ENCODE data around the gene SLC18B1. TPM values are rescaled to one million over a fixed set of nuclear protein-coding genes. Genes with fewer than 3 reads are reported as not detected.
"Not testable (repeated sequence)": the region's sequence is repeated elsewhere in the genome, so short reads cannot be mapped to it uniquely, and the experiment has no call there.

The SLC18B1 gene
- total and polyA plus RNA-seq, 5 experiments from 2014 or later, result 15.3 to 19.3 (median 18.1) TPM

GRCh38 chr6:132792510-132792909, 5.9 kb downstream of the SLC18B1 start:
- POLR2A ChIA-PET, result interaction anchor here (1.5 kb wide), 1 partner anchor 22 kb away, joined by 4 read pairs; the partner anchor contains the start of gene RPS12
- H3K36me3 Mint-ChIP-seq, result peaks cover 4 to 68% (median 18%) of the 10 kb centered on the region in 3 donors
- peaks cover 14 to 44% (median 31%) of the 10 kb centered on the region in 4 donors for H3K4me1 Mint-ChIP-seq
- H3K9me3 Mint-ChIP-seq, result no peaks in the 10 kb centered on the region
- H3K27ac Mint-ChIP-seq, result no peak overlapping the region
- H3K27me3 Mint-ChIP-seq, result no peaks in the 10 kb centered on the region
- ATAC-seq (no peak), DNase-seq (no peak)
- H3K4me3 Mint-ChIP-seq, result no peak overlapping the region

DNA sequence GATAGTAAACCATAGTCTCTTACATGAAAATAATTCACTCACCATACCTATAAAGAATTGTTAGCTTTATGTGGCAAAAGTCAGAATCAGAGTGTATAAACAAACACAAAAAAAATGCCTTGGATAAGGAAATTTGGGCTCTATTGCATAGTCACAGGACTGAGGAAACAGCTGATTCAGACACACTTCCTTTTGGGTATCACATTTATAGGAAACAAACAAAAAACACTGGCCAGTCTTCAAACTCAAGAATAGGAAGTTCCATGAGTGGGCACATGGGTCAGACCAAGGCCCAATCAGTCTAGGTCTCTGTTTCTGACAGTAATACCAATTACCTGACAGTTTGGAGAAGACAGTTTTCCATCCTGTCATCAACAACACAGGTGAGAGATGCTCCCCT, 8.0 kb downstream of the SLC18B1 start:
- Mint-ChIP-seq H3K4me1 (peaks cover 14 to 30% (median 23%) of the 10 kb centered on the region in 4 donors), H3K4me3 (no peak overlapping the region), H3K27ac (no peak overlapping the region), H3K9me3 (no peaks in the 10 kb centered on the region), H3K36me3 (peaks cover 13 to 76% (median 29%) of the 10 kb centered on the region in 3 donors), H3K27me3 (no peaks in the 10 kb centered on the region)
- ATAC-seq, result no peak
- DNase-seq, result no peak
- POLR2A ChIA-PET, result no interaction called here

DNA sequence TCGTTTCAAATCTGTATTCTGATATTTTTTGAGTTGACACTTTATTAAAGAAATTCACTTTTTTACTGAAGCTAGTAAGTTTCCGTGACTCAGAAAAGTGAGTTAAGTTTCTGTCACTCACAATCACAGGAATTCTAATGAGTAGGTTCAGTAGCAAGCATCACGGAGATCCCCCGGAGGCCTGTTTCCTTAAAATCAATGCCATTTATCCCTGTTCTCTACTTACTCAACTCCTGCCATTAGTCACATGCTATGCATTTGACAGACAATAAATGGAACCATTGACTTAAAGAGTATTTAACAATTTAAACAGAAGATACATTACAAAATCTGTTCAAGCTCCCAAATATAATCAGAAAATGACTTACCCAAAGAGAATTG, 9.1 kb downstream of the SLC18B1 start:
- no peak overlapping the region for H3K4me3 Mint-ChIP-seq
- H3K27ac Mint-ChIP-seq, result no peak overlapping the region
- peaks cover 13 to 21% (median 17%) of the 10 kb centered on the region in 4 donors for H3K4me1 Mint-ChIP-seq
- POLR2A ChIA-PET, result no interaction called here
- no peak for ATAC-seq
- no peaks in the 10 kb centered on the region for H3K9me3 Mint-ChIP-seq
- no peaks in the 10 kb centered on the region for H3K27me3 Mint-ChIP-seq
- DNase-seq, result no peak
- H3K36me3 Mint-ChIP-seq, result peaks cover 13 to 75% (median 36%) of the 10 kb centered on the region in 3 donors

DNA sequence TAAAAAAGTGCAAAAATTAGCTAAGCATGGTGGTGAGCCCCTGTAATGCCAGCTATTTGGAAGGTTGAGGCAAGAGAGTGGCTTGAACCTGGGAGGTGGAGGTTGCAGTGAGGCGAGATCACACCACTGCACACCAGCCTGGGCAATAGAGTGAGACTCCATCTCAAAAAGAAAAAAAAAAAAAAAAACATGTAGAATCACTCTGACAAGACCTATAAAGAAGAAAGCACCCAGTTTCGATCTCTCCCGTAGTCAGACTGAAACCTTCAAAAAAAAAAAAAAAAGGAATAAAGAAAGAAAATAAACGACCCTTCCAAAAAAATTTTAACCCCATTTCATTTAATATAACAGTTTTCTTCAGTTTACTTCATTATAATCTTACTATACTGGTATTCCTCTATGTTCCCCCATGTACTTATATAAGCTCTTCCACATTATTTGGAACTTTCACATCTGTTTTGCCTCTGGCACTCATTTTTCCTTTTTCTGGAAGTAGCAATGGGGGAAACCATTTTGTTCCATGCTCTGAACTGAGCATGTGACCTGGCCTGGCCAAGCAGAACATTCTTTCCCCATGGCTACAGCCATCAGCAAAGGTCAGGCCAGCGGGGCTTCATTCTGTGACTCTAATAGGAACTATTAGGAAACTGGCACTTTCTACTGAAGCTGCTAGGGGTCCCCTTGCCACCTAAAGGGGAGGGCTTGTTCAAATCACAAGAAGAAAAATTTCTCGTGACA, 9.6 kb downstream of the SLC18B1 start:
- no peaks in the 10 kb centered on the region for H3K9me3 Mint-ChIP-seq
- peaks cover 11 to 19% (median 14%) of the 10 kb centered on the region in 4 donors for H3K4me1 Mint-ChIP-seq
- H3K4me3 Mint-ChIP-seq, result peak overlapping the region in 1 of 10 donors; percentile 18
- H3K27me3 Mint-ChIP-seq, result no peaks in the 10 kb centered on the region
- ATAC-seq, result no peak
- DNase-seq, result no peak
- peak overlapping the region in 1 of 10 donors; percentile 25 for H3K27ac Mint-ChIP-seq
- POLR2A ChIA-PET, result interaction anchor here (0.9 to 1.4 kb wide), 2 partner anchors 10 to 26 kb away, joined by 4 to 5 read pairs; partner anchors contain the start of gene RPS12
- H3K36me3 Mint-ChIP-seq, result peaks cover 13 to 78% (median 36%) of the 10 kb centered on the region in 3 donors

GRCh38 chr6:132785936-132786335, 12.5 kb downstream of the SLC18B1 start:
- no peak for DNase-seq
- Mint-ChIP-seq H3K4me3 (no peak overlapping the region), H3K9me3 (no peaks in the 10 kb centered on the region), H3K4me1 (peaks cover 0 to 4% (median 3%) of the 10 kb centered on the region in 4 donors), H3K27ac (no peak overlapping the region), H3K36me3 (peaks cover 13 to 75% (median 35%) of the 10 kb centered on the region in 3 donors), H3K27me3 (no peaks in the 10 kb centered on the region)
- POLR2A ChIA-PET, result interaction anchor here (0.9 kb wide), 1 partner anchor 22 kb away, joined by 10 read pairs; no protein-coding TSS in a partner anchor
- ATAC-seq, result no peak

DNA sequence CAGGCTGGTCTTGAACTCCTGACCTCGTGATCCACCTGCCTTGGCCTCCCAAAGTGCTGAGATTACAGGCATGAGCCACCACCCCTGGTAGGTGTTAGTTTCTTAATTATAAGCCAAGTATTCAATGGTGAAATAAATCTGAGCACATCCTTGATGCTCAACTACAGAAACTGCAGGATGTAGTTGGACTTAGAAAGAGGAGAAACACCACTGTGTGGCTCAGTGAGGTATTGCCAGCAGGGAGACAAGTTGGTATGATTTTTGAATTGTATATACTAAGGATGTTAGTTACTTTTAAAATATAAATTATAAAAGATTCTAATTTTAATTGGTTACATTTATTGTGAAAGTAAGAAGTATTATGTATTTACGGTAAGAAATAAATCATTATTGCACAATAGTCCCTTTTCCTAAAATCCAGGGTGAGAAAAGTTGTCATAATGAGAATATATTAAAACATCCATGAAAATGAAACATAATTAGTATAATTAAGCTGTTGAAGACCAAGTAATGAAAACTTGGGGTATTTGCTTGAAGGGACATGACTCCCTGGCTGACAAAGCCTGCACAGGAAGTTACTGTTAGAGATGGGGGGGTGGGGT, 17.6 kb downstream of the SLC18B1 start:
- POLR2A ChIA-PET, result no interaction called here
- no peaks in the 10 kb centered on the region for H3K27me3 Mint-ChIP-seq
- peaks cover 0 to 2% (median 0%) of the 10 kb centered on the region in 4 donors for H3K4me1 Mint-ChIP-seq
- peak in 1 of 10 donors; percentile 11 for DNase-seq
- no peak overlapping the region for H3K4me3 Mint-ChIP-seq
- peak in 1 of 2 donors; percentile 52 for ATAC-seq
- H3K9me3 Mint-ChIP-seq, result no peaks in the 10 kb centered on the region
- peaks cover 11 to 72% (median 26%) of the 10 kb centered on the region in 3 donors for H3K36me3 Mint-ChIP-seq
- H3K27ac Mint-ChIP-seq, result no peak overlapping the region

GRCh38 chr6:132777881-132778280, 20.6 kb downstream of the SLC18B1 start:
- H3K4me1 Mint-ChIP-seq, H3K4me3 Mint-ChIP-seq, H3K9me3 Mint-ChIP-seq, H3K27me3 Mint-ChIP-seq, ATAC-seq, DNase-seq, POLR2A ChIA-PET: not testable (repeated sequence)
- Mint-ChIP-seq H3K36me3 (peaks cover 11 to 77% (median 23%) of the 10 kb centered on the region in 3 donors), H3K27ac (peak overlapping the region in 1 of 10 donors; percentile 34)

DNA sequence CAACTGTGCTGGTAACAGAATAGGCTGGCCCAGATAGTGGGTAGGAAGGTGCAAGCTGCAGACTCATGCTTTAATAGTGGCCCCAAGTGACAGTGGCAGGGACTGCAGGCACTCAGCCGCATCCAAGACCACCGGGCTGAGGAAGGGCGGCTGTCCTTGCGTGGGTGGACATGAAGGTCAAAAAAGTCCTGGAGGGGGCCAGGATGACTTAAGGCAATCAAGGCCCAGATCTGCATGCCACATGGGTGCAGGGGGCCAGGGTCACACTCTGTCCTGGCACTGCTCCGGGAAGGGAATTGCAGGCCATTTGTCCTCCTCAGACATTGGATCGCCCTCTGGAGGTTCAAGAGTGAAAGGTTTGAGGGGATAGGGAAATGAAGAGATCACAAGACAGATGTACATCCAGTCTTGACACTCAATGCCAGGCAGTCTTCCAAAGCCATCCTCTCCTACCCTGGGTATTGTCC, 30.4 kb downstream of the SLC18B1 start:
- Mint-ChIP-seq H3K9me3 (no peaks in the 10 kb centered on the region), H3K4me3 (no peak overlapping the region), H3K4me1 (peaks cover 4 to 22% (median 17%) of the 10 kb centered on the region in 4 donors), H3K36me3 (peaks cover 10 to 42% (median 21%) of the 10 kb centered on the region in 3 donors), H3K27me3 (no peaks in the 10 kb centered on the region), H3K27ac (peak overlapping the region in 2 of 10 donors; percentile 4 to 24)
- peak in 6 of 10 donors; percentile 3 to 59 (median 6) for DNase-seq
- ATAC-seq, result peak; percentile 43 to 46
- POLR2A ChIA-PET, result interaction anchor here (7.9 kb wide), 1 partner anchor 45 kb away, joined by 94 read pairs; the partner anchor contains the start of gene RPS12

GRCh38 chr6:132765560-132765959, 32.9 kb downstream of the SLC18B1 start:
- peaks cover 8 to 42% (median 36%) of the 10 kb centered on the region in 4 donors for H3K4me1 Mint-ChIP-seq
- peaks cover 10 to 31% (median 13%) of the 10 kb centered on the region in 3 donors for H3K36me3 Mint-ChIP-seq
- no peak overlapping the region for H3K4me3 Mint-ChIP-seq
- ATAC-seq (no peak), DNase-seq (no peak)
- H3K27me3 Mint-ChIP-seq, result no peaks in the 10 kb centered on the region
- H3K27ac Mint-ChIP-seq, result peak overlapping the region in 1 of 10 donors; percentile 17
- no peaks in the 10 kb centered on the region for H3K9me3 Mint-ChIP-seq
- POLR2A ChIA-PET, result interaction anchor here (2.2 to 7.9 kb wide), 2 partner anchors 13 to 48 kb away, joined by 5 to 94 read pairs; partner anchors contain the start of gene RPS12

DNA sequence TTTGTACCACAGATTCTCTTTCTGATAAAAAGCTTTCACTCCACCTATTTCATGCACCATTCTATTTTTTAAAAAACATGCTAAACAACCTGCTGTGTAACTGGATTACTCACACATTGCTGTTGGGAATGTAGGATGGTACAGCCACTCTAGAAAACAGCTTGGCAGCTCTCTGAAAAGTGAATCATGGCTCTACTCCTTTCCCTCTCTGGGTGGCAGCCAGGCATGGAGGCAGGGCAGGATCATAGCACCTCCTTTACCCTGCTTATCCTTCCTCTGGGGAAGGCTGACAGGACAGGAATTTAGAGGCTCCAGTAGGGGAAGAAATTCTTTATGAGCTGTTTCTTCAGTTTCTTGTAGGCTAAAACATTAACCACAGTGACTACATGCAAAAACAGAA, 34.1 kb downstream of the SLC18B1 start:
- DNase-seq (no peak), ATAC-seq (no peak)
- Mint-ChIP-seq H3K9me3 (no peaks in the 10 kb centered on the region), H3K36me3 (peaks cover 6 to 28% (median 17%) of the 10 kb centered on the region in 3 donors), H3K4me1 (peaks cover 12 to 53% (median 46%) of the 10 kb centered on the region in 4 donors), H3K27me3 (no peaks in the 10 kb centered on the region), H3K4me3 (peak overlapping the region in 9 of 10 donors; percentile 1 to 94 (median 86)), H3K27ac (peak overlapping the region; percentile 84 to 98 (median 96))
- POLR2A ChIA-PET, result interaction anchor here (0.5 to 7.9 kb wide), 7 partner anchors 12 to 252 kb away, joined by 3 to 94 read pairs (median 9); partner anchors contain the start of genes RPS12, SLC18B1 and STX7

- H3K27me3 Mint-ChIP-seq, result no peaks in the 10 kb centered on the region
Measured at GRCh38 chr6:132763269-132763668, 35.2 kb downstream of the SLC18B1 start.

GRCh38 chr6:132760256-132760655, 38.2 kb downstream of the SLC18B1 start:
- Mint-ChIP-seq H3K4me3 (peak overlapping the region in 6 of 10 donors; percentile 2 to 59 (median 14)), H3K27ac (peak overlapping the region in 4 of 10 donors; percentile 7 to 41 (median 28)), H3K27me3 (no peaks in the 10 kb centered on the region), H3K9me3 (no peaks in the 10 kb centered on the region), H3K36me3 (peaks cover 0 to 31% (median 16%) of the 10 kb centered on the region in 3 donors), H3K4me1 (peaks cover 16 to 60% (median 49%) of the 10 kb centered on the region in 4 donors)
- DNase-seq (no peak), ATAC-seq (no peak)
- POLR2A ChIA-PET, result interaction anchor here (1.3 kb wide), 1 partner anchor 55 kb away, joined by 4 read pairs; the partner anchor contains the start of gene RPS12

More at GRCh38 chr6:132763269-132763668, 35.2 kb downstream of the SLC18B1 start:
- Mint-ChIP-seq H3K4me1 (peaks cover 13 to 62% (median 49%) of the 10 kb centered on the region in 4 donors), H3K36me3 (peaks cover 0 to 25% (median 12%) of the 10 kb centered on the region in 3 donors), H3K4me3 (peak overlapping the region; percentile 78 to 94 (median 86)), H3K27ac (peak overlapping the region; percentile 84 to 98 (median 96)), H3K9me3 (no peaks in the 10 kb centered on the region)
- ATAC-seq, result peak; percentile 98 to 99
- DNase-seq, result peak in 9 of 10 donors; percentile 43 to 80 (median 57)
- POLR2A ChIA-PET, result interaction anchor here (0.5 to 7.9 kb wide), 9 partner anchors 10 to 893 kb away, joined by 3 to 94 read pairs (median 4); partner anchors contain the start of genes RPS12, SLC18B1 and STX7

All from naive thymus-derived CD8-positive, alpha-beta T cell (primary cell).